ENCODE measurements around the gene PSEN1.
"Not testable (repeated sequence)": the region's sequence is repeated elsewhere in the genome, so short reads cannot be mapped to it uniquely, and the experiment has no call there.

DNA sequence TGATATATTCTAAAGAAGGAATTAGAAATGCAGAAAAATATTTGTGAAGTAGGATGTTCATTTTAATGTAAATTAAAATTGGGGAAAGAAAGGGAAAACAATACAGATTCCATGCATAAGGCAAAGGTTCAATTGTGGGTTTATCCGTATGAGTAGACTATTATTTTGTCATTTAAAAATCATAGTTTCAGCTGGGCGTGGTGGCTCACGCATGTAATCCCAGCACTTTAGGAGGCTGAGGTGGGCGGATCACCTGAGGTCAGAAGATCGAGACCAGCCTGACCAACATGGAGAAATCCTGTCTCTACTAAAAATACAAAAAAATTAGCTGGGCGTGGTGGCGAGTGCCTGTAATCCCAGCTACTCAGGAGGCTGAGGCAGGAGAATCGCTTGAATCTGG, 44.7 kb downstream of the PSEN1 start:
- TF ChIP-seq POLR2AphosphoS5 (IDR thresholded peaks at IDR 0.05) = not testable (repeated sequence)
- TF ChIP-seq, protein P1, sequence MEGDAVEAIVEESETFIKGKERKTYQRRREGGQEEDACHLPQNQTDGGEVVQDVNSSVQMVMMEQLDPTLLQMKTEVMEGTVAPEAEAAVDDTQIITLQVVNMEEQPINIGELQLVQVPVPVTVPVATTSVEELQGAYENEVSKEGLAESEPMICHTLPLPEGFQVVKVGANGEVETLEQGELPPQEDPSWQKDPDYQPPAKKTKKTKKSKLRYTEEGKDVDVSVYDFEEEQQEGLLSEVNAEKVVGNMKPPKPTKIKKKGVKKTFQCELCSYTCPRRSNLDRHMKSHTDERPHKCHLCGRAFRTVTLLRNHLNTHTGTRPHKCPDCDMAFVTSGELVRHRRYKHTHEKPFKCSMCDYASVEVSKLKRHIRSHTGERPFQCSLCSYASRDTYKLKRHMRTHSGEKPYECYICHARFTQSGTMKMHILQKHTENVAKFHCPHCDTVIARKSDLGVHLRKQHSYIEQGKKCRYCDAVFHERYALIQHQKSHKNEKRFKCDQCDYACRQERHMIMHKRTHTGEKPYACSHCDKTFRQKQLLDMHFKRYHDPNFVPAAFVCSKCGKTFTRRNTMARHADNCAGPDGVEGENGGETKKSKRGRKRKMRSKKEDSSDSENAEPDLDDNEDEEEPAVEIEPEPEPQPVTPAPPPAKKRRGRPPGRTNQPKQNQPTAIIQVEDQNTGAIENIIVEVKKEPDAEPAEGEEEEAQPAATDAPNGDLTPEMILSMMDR (IDR thresholded peaks at IDR 0.05) = not testable (repeated sequence)

Data from suprapubic skin (tissue), 3 donors.